Ascending aorta (tissue), 2 donors: ENCODE measurements around the gene BANP. TPM values are rescaled to one million over a fixed set of nuclear protein-coding genes. Genes with fewer than 3 reads are reported as not detected.

Experiments
- DNase-seq, 2 donors: peaks; one replicate each; pipeline ENCODE4 v3.0.0-alpha.2; 2019; ENCODE audit warnings: low spot score in 2 of 2
- H3K27ac ChIP-seq, 2 donors: fragments of 200-600 bp; sonication (generic); one replicate each; pipeline ENCODE4 v1.5.1; 2016 to 2017; ENCODE audit warnings: mild to moderate bottlenecking in 1 of 2
- H3K27me3 ChIP-seq: fragments of 200-600 bp; sonication (generic); one replicate; pipeline ENCODE4 v1.5.1; 2017
- H3K36me3 ChIP-seq, 2 donors: fragments of 200-600 bp; sonication (generic); one replicate each; pipeline ENCODE4 v1.5.1; 2016
- H3K4me1 ChIP-seq, 2 donors: fragments of 200-600 bp; sonication (generic); one replicate each; pipeline ENCODE4 v1.5.1; 2016 to 2017; ENCODE audit warnings: mild to moderate bottlenecking in 1 of 2
- H3K4me3 ChIP-seq, 2 donors: fragments of 200-600 bp; sonication (generic); one replicate each; pipeline ENCODE4 v1.5.1; 2016 to 2017; ENCODE audit warnings: mild to moderate bottlenecking in 1 of 2
- H3K9me3 ChIP-seq, 2 donors: fragments of 200-600 bp; sonication (generic); one replicate each; pipeline ENCODE4 v1.5.1; 2016
- intact Hi-C: fragments of 100-400 bp; cut with DNase I; formaldehyde crosslinking; loops from one replicate; pipeline ENCODE4 v1.15.1; 2023
- total RNA-seq: library from RNA; depleted of rRNA; stranded (reverse); fragments of >200 nt; gene quantifications from one replicate; pipeline ENCODE4 v1.1.0, GENCODE V29; 2016
- TF ChIP-seq, protein P1 (sequence below), 3 experiments: fragments of 200-600 bp in 2 of 3; fragments of 450-650 bp in 1 of 3; sonication (generic) in 2 of 3; IDR thresholded peaks; one replicate each; pipeline ENCODE4 v1.5.1; 2016 to 2019; ENCODE audit warnings: antibody characterized with exemption in 3 of 3, mild to moderate bottlenecking in 1 of 3, moderate library complexity in 1 of 3

BANP gene
- total RNA-seq, 1 donor from 2014 or later: 23.4 TPM

DNA sequence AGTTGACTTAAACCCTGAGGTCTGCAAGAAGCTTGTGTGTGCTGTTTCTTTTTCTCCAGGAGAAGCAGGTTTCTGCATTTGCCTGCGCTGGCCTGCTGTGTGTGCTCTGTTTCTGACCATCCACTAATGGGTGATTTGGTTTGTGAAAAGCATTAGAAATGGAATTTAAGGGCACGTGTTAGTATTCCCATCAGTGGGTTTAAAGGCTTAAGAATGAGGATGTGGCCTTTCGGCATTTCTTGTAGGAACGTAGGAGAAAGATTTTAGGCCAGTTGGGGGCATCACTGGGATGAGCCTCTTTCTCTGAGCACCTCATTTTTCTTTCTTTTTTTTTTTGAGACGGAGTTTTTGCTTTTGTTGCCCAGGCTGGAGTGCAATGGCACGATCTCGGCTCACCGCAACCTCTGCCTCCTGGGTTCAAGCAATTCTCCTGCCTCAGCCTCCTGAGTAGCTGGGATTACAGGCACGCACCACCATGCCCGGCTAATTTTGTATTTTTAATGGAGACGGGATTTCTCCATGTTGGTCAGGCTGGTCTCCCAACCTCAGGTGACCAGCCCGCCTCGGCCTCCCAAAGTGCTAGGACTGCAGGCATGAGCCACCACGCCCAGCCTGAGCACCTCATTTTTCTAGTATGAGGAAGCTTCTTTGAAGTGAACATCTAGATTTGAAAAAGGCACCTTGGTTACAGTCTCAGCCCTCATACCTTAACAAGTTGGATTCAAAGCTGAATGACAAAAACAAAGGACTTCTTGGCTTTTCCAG, 110.3 kb downstream of the BANP start:
- Histone ChIP-seq H3K9me3 (no peaks in the 10 kb centered on the region), H3K4me3 (no peak overlapping the region), H3K27me3 (no peaks in the 10 kb centered on the region), H3K4me1 (peaks cover 0 to 20% of the 10 kb centered on the region in 2 donors), H3K36me3 (peaks cover 18 to 26% of the 10 kb centered on the region in 2 donors), H3K27ac (peak overlapping the region in 1 of 2 donors; percentile 58)
- intact Hi-C loops: no loop called here
- TF ChIP-seq, protein P1, sequence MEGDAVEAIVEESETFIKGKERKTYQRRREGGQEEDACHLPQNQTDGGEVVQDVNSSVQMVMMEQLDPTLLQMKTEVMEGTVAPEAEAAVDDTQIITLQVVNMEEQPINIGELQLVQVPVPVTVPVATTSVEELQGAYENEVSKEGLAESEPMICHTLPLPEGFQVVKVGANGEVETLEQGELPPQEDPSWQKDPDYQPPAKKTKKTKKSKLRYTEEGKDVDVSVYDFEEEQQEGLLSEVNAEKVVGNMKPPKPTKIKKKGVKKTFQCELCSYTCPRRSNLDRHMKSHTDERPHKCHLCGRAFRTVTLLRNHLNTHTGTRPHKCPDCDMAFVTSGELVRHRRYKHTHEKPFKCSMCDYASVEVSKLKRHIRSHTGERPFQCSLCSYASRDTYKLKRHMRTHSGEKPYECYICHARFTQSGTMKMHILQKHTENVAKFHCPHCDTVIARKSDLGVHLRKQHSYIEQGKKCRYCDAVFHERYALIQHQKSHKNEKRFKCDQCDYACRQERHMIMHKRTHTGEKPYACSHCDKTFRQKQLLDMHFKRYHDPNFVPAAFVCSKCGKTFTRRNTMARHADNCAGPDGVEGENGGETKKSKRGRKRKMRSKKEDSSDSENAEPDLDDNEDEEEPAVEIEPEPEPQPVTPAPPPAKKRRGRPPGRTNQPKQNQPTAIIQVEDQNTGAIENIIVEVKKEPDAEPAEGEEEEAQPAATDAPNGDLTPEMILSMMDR (IDR thresholded peaks at IDR 0.05): no peak
- DNase-seq: no peak

DNA sequence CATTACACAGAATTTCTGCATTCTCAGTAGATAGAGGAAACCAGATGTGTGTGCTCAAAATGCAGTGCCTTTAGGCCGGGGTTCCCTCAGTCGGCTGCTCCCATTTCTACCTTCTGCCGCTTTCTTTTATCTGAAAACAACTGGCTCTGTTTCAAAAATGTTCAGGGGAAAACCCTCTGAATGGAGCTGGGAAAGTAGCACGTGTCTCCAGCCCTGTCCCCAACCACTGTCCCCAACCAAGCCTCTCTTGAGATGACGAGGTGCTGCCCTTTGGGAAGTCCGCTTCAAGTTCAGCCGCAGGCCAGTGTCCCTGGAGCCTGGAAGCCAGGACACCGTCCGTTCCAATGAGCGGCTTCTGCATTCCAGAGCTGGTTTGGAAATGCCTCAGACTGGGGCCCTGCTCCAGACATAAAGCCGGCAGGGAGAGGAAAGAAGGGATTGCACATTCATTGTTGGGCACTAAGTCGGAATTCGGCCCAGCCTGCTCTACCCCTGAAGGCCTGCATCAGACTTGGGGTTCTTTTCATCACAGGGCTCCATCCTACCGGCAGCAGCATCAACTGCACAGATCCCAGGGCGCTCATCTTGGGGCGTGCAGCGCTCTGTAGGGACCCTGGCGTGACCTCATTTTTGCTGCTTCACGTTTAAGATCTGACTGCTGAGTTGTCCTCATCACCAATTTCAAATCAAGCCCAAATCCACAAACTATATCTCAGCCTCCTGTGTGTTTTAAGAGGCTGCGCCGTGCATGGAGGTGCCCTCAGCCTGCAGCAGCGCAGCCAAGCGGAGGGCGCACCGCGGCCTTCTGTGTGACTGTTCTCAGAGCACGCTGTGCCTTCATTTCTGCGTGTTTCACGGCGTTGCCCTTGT, 111.3 kb downstream of the BANP start:
- Histone ChIP-seq H3K27me3 (no peaks in the 10 kb centered on the region), H3K4me3 (no peak overlapping the region), H3K27ac (peak overlapping the region; percentile 44 to 58), H3K9me3 (no peaks in the 10 kb centered on the region), H3K36me3 (peaks cover 17 to 22% of the 10 kb centered on the region in 2 donors), H3K4me1 (peaks cover 0 to 20% of the 10 kb centered on the region in 2 donors)
- intact Hi-C loops: no loop called here
- TF ChIP-seq, protein P1 (IDR thresholded peaks at IDR 0.05): no peak
- peak in 1 of 2 donors; percentile 81 for DNase-seq

DNA sequence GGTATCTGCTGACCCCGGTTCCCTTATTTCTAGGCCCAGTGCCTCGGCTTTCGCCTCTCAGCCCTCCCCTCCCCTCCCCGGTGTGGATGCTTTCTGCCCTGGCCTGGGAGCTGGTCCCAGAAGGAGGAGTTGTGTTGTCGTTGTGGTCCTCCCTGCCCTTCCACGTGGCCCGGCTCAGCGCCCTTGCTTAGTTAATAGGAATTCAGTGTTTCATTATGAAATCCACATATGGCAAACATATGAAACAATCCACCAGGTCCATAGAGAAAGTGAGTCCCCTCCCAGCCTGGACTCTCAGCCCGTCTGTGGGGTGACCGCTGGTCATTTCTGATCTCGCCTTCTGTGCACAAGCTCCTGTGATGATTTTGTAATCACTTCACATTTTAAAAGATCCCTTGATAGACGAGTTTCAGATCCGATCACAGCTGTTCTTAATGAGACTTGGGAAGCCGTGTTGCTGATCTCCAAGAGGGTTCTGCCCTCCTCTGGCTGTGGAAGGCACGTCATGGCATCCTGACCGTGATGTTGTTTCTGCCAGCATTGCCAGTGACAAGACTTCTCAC, 112.1 kb downstream of the BANP start:
- Histone ChIP-seq H3K27ac (peak overlapping the region; percentile 44 to 58), H3K4me1 (peaks cover 0 to 20% of the 10 kb centered on the region in 2 donors), H3K36me3 (peaks cover 13 to 18% of the 10 kb centered on the region in 2 donors), H3K9me3 (no peaks in the 10 kb centered on the region), H3K4me3 (no peak overlapping the region), H3K27me3 (no peaks in the 10 kb centered on the region)
- TF ChIP-seq, protein P1 (IDR thresholded peaks at IDR 0.05): peak in 1 of 3 experiments; percentile 16
- intact Hi-C loops: no loop called here
- DNase-seq: no peak

DNA sequence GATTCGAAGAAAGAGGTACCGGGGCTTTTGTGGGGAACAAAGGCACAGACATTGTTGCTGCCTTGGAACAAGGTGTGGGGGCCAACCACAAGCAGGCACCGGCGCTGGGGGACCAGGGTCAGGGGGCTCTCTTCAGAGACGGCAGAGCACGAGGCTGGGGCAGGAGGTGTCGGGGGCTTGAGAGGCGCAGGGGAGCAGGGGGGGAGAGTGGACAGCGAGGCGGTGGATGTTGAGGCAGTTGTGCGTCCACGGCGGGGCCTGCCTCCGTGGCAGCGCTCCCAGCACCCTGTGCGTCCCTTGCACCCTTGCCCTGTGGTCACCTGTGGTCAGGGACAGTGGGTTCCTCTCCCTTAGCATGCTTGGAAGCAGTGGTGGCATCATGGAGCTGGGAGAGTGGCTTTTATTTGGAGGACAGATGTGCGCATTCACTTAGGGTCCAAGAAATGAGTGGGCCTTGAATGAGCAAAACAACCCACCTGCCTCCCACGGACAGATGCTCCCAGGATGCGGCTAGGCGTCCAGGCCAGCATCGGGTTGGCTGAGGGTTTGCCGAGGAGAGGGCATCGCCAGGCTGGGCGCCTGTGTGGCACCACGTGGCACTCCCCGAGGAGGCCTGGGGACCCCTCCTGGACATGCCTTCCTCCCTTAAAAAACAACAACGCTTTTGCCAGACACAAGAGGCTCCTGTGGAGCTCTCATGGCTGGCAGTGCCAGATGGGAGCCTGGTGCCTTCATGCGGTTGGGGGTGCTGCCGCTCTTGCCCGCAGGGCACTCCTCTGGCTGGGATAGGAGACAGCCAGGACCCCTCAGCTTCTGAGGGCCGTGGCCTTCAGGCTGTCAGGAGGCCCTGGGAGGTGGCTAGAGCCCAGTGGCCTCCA, 113.0 kb downstream of the BANP start:
- Histone ChIP-seq H3K4me1 (peaks cover 0 to 20% of the 10 kb centered on the region in 2 donors), H3K27me3 (no peaks in the 10 kb centered on the region), H3K4me3 (no peak overlapping the region), H3K27ac (no peak overlapping the region), H3K36me3 (peaks cover 13 to 18% of the 10 kb centered on the region in 2 donors), H3K9me3 (no peaks in the 10 kb centered on the region)
- no peak for DNase-seq
- intact Hi-C loops: no loop called here
- TF ChIP-seq, protein P1 (IDR thresholded peaks at IDR 0.05): no peak
